Endothelial cell of umbilical vein (primary cell): ENCODE results near the gene LYPD5. TPM values are rescaled to one million over a fixed set of nuclear protein-coding genes. Genes with fewer than 3 reads are reported as not detected.

Source experiments
- BruUV-seq: library from RNA; stranded (reverse); fragments of 400-500 nt; replicated peaks from 2 replicates; lab custom pipeline; 2021; lab: Mats Ljungman, UMichigan
- CTCF ChIA-PET: fragments of 300-600, 350-600 bp; sonication (Branson Sonifier 250); formaldehyde crosslinking; loops from one replicate; lab custom pipeline; 2021; ENCODE audit warnings: antibody characterized with exemption, inconsistent platforms; lab: Charles Lee
- POLR2A ChIA-PET: fragments of 300-600, 350-600 bp; sonication (Branson Sonifier 250); formaldehyde crosslinking; loops from one replicate; lab custom pipeline; 2021; ENCODE audit warnings: antibody characterized with exemption, inconsistent platforms; lab: Charles Lee
- DNase-seq: peaks from one replicate; pipeline ENCODE4 v3.0.0-alpha.2; 2011; ENCODE audit warnings: low read depth, low spot score
- FAIRE-seq: peaks from 2 replicates; lab custom pipeline; 2011; peaks lifted over from hg19 to GRCh38; lab: Jason Lieb, UNC
- H2AFZ ChIP-seq: 2 replicates; pipeline ENCODE4 v1.6.0; 2012; ENCODE audit warnings: low read depth, low read length, control low read depth, inconsistent platforms
- H3K27ac ChIP-seq: 2 replicates; pipeline ENCODE4 v1.5.1; 2011; ENCODE audit warnings: low read depth, mild to moderate bottlenecking, control low read depth, low read length, moderate library complexity; ENCODE audit not compliant: insufficient read depth
- H3K27me3 ChIP-seq, 2 experiments: 2 replicates each; pipeline versions ENCODE4 v1.6.0 to v1.6.1; 2011; ENCODE audit warnings: low read length in 2 of 2, mixed read lengths in 1 of 2; ENCODE audit not compliant: control insufficient read depth in 2 of 2, insufficient read depth in 2 of 2
- H3K36me3 ChIP-seq, 2 experiments: 2 replicates in 1 of 2; 3 replicates in 1 of 2; pipeline ENCODE4 v1.5.1; 2011; ENCODE audit warnings: low read length in 2 of 2, mild to moderate bottlenecking in 1 of 2, moderate library complexity in 1 of 2; ENCODE audit not compliant: control insufficient read depth in 2 of 2, insufficient read depth in 2 of 2; ENCODE audit errors: extremely low read depth in 1 of 2
- H3K4me1 ChIP-seq: 3 replicates; pipeline ENCODE4 v1.5.1; 2011; ENCODE audit warnings: mild to moderate bottlenecking, low read length; ENCODE audit not compliant: control insufficient read depth, insufficient read depth; ENCODE audit errors: extremely low read depth
- H3K4me2 ChIP-seq: 2 replicates; pipeline ENCODE4 v1.6.1; 2011; ENCODE audit warnings: low read length, control low read depth, mixed read lengths; ENCODE audit not compliant: insufficient read depth
- H3K4me3 ChIP-seq, 3 experiments: fragments of 200-600 bp in 1 of 3; sonication (generic), shearing (Covaris generic) in 1 of 3; replicated peaks in 1 of 3; 2 replicates each; pipeline ENCODE4 v1.5.1; 2011 to 2016; ENCODE audit warnings: control low read depth in 3 of 3, low read length in 3 of 3, mild to moderate bottlenecking in 2 of 3, inconsistent platforms in 1 of 3, low read depth in 1 of 3, moderate library complexity in 1 of 3; ENCODE audit not compliant: insufficient read depth in 1 of 3
- H3K79me2 ChIP-seq: 2 replicates; pipeline ENCODE4 v1.6.0; 2012; ENCODE audit warnings: low read length, inconsistent platforms; ENCODE audit not compliant: control insufficient read depth, insufficient read depth
- H3K9ac ChIP-seq: replicated peaks from 2 replicates; pipeline ENCODE3; 2011; ENCODE audit warnings: low read length, control low read depth; ENCODE audit not compliant: insufficient read depth; ENCODE audit errors: extremely low read depth
- H3K9me1 ChIP-seq: replicated peaks from 3 replicates; pipeline ENCODE4 v1.6.0; 2011; ENCODE audit warnings: mild to moderate bottlenecking, low read length; ENCODE audit not compliant: control insufficient read depth, insufficient read depth; ENCODE audit errors: extremely low read depth
- H3K9me3 ChIP-seq: replicated peaks from 2 replicates; pipeline ENCODE4 v1.5.1; 2012; ENCODE audit warnings: low read length, inconsistent platforms; ENCODE audit not compliant: control insufficient read depth, insufficient read depth
- H4K20me1 ChIP-seq: replicated peaks from 2 replicates; pipeline ENCODE3; 2011; ENCODE audit warnings: mild to moderate bottlenecking, low read length; ENCODE audit not compliant: control insufficient read depth, insufficient read depth; ENCODE audit errors: extremely low read depth
- EZH2 ChIP-seq: IDR thresholded peaks from 2 replicates; pipeline ENCODE4 v1.6.1; 2012; ENCODE audit warnings: borderline replicate concordance, low read depth, mild to moderate bottlenecking, moderate library complexity, low read length, inconsistent platforms; ENCODE audit not compliant: severe bottlenecking
- FOS ChIP-seq: IDR thresholded peaks from 2 replicates; pipeline ENCODE4 v1.6.1; 2011; ENCODE audit warnings: mild to moderate bottlenecking, low read length, moderate library complexity, borderline replicate concordance; ENCODE audit not compliant: insufficient read depth
- GATA2 ChIP-seq: IDR thresholded peaks from 2 replicates; pipeline ENCODE4 v1.7.0; 2011; ENCODE audit warnings: low read depth, mild to moderate bottlenecking, moderate library complexity, mixed read lengths, low read length; ENCODE audit not compliant: insufficient read length, insufficient read depth
- JUN ChIP-seq: IDR thresholded peaks from 2 replicates; pipeline ENCODE4 v1.6.1; 2011; ENCODE audit warnings: borderline replicate concordance, low read depth; ENCODE audit not compliant: insufficient read length, insufficient read depth
- MYC ChIP-seq: IDR thresholded peaks from one replicate; pipeline ENCODE4 v1.6.1; 2011; ENCODE audit warnings: mild to moderate bottlenecking, low read depth, low read length
- POLR2A ChIP-seq: IDR thresholded peaks from 2 replicates; pipeline ENCODE4 v1.6.1; 2012; ENCODE audit warnings: low read depth, mild to moderate bottlenecking, control low read depth, low read length
- POLR2AphosphoS5 ChIP-seq: IDR thresholded peaks from 2 replicates; pipeline ENCODE4 v1.6.1; 2012; ENCODE audit warnings: low read depth, mild to moderate bottlenecking, control low read depth, low read length, moderate library complexity; ENCODE audit not compliant: insufficient read depth
- dilution Hi-C: fragments of 300-500 bp; cut with MboI; formaldehyde crosslinking; loops from one replicate; pipeline ENCODE4 v1.15.0; 2019; ENCODE audit warnings: low sequenced_read_pairs; ENCODE audit not compliant: extremely low pct_ligation_motif_present
- intact Hi-C: fragments of 100-400 bp; cut with micrococcal nuclease; formaldehyde crosslinking; loops from one replicate; pipeline ENCODE4 v1.10.0; 2022
- polyA plus RNA-seq, 4 experiments: library from polyadenylated mRNA; depleted of rRNA in 3 of 4; stranded (reverse) in 3 of 4; unstranded in 1 of 4; fragments of >200 nt; gene quantifications; 2 replicates each; pipeline versions ENCODE4 v1.2.1 to v1.2.3, GENCODE V29; 2011 to 2012; ENCODE audit warnings: missing spikeins in 1 of 4
- total RNA-seq: library from RNA; stranded (reverse); gene quantifications from 2 replicates; pipeline ENCODE4 v1.2.3, GENCODE V29; 2021
- TF ChIP-seq, protein P1 (sequence below): IDR thresholded peaks from 2 replicates; pipeline ENCODE4 v1.6.1; 2011; ENCODE audit not compliant: insufficient read depth, insufficient read length
- TF ChIP-seq, protein P2 (sequence below), 2 donors: IDR thresholded peaks; 1 replicate in 1 of 2; 2 replicates in 1 of 2; pipeline ENCODE4 v1.5.1; 2011; ENCODE audit warnings: low read length in 2 of 2, mild to moderate bottlenecking in 2 of 2, moderate library complexity in 2 of 2, control low read depth in 1 of 2, inconsistent platforms in 1 of 2, low read depth in 1 of 2; ENCODE audit not compliant: insufficient read depth in 1 of 2; ENCODE audit errors: extremely low read depth in 1 of 2

The LYPD5 gene
- total and polyA plus RNA-seq, 2 donors (not counting 3 experiments of a cell fraction or from before 2014, with no cell fraction given) = 0.28 TPM; not detected in 1

DNA sequence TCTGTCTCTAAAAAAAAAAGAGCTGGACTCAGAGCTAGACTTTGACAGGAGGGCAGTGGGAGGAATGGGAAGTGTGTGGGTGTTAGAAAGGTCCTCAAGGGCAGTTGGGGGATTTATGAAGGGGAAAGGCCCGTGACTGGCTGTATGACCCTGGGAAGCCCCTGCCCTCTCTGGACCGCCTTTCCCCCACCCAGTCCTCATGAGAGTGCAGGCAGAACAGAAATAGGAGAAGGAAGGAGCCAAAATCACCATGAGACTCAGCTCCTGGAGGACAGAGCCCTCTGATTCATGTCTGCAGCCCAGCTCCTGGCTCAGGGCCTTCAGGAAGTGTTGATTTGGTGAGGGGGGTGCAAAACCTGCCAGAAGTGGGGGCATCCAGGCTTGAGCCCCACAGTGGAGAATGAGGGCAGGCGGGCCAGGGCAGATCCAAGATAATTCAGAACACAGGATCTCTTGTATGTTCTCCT is 38.7 kb downstream of the LYPD5 start:
- Histone ChIP-seq H3K27me3 (no peaks in the 10 kb centered on the region), H3K36me3 (no peaks in the 10 kb centered on the region), H3K27ac (no peak overlapping the region), H2AFZ (peak overlapping the region; percentile 50), H3K79me2 (no peaks in the 10 kb centered on the region), H3K9ac (no peak overlapping the region), H3K4me1 (peaks cover 27% of the 10 kb centered on the region), H4K20me1 (no peaks in the 10 kb centered on the region), H3K4me3 (no peak overlapping the region), H3K9me3 (no peaks in the 10 kb centered on the region), H3K9me1 (no peaks in the 10 kb centered on the region), H3K4me2 (no peak overlapping the region)
- no TSS peak for BruUV-seq
- intact Hi-C loops (no loop called here), dilution Hi-C loops (no loop called here)
- DNase-seq (peak; percentile 27), FAIRE-seq (peak; percentile 43)
- POLR2A ChIA-PET = no interaction called here
- CTCF ChIA-PET = interaction anchor here (0.6 to 3.1 kb wide), 6 partner anchors 9 to 231 kb away, joined by 3 to 18 read pairs (median 9); partner anchors contain the start of gene SMG9
- no peak for TF ChIP-seq EZH2
- no peak for TF ChIP-seq POLR2A
- TF ChIP-seq JUN = no peak
- no peak for TF ChIP-seq POLR2AphosphoS5
- no peak for TF ChIP-seq FOS
- TF ChIP-seq, protein P1, sequence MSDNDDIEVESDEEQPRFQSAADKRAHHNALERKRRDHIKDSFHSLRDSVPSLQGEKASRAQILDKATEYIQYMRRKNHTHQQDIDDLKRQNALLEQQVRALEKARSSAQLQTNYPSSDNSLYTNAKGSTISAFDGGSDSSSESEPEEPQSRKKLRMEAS = no peak
- TF ChIP-seq, protein P2, sequence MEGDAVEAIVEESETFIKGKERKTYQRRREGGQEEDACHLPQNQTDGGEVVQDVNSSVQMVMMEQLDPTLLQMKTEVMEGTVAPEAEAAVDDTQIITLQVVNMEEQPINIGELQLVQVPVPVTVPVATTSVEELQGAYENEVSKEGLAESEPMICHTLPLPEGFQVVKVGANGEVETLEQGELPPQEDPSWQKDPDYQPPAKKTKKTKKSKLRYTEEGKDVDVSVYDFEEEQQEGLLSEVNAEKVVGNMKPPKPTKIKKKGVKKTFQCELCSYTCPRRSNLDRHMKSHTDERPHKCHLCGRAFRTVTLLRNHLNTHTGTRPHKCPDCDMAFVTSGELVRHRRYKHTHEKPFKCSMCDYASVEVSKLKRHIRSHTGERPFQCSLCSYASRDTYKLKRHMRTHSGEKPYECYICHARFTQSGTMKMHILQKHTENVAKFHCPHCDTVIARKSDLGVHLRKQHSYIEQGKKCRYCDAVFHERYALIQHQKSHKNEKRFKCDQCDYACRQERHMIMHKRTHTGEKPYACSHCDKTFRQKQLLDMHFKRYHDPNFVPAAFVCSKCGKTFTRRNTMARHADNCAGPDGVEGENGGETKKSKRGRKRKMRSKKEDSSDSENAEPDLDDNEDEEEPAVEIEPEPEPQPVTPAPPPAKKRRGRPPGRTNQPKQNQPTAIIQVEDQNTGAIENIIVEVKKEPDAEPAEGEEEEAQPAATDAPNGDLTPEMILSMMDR (IDR thresholded peaks at IDR 0.05; ENCODE audit: extremely low read depth in 1 of 2, insufficient read depth in 1 of 2, low read depth in 1 of 2, low read length in 2 of 2) = no peak
- TF ChIP-seq GATA2 = no peak
- TF ChIP-seq MYC = no peak
